Amygdala (tissue), 56 donors: ENCODE measurements around the gene AFDN.
A peak's percentile ranks its signal among the peaks of the same experiment; 100 is the strongest.

ENCODE experiments used
- DNase-seq, 56 donors: peaks; one replicate each; lab custom pipeline; 2025; lab: John Stamatoyannopoulos, UW

The AFDN gene

GRCh38 chr6:167815296-167815980 lies 11.3 kb upstream of the AFDN start:
- DNase-seq, result no peak

GRCh38 chr6:167817016-167817415 lies 9.7 kb upstream of the AFDN start:
- DNase-seq, result no peak

- DNase-seq, result no peak
These were observed 9.0 kb upstream of the AFDN start for GRCh38 chr6:167817729-167818128.

GRCh38 chr6:167819576-167819975 lies 7.1 kb upstream of the AFDN start:
- DNase-seq, result peak in 2 of 56 donors; percentile 12 to 33

GRCh38 chr6:167820681-167821080 lies 6.0 kb upstream of the AFDN start:
- no peak for DNase-seq

GRCh38 chr6:167824591-167825331 lies 1.9 kb upstream of the AFDN start:
- DNase-seq, result peak in 7 of 56 donors; percentile 13 to 41 (median 30)

- peak in 7 of 56 donors; percentile 18 to 57 (median 32) for DNase-seq
These were observed 1.1 kb upstream of the AFDN start for GRCh38 chr6:167825332-167826229.

- DNase-seq, result peak in 45 of 56 donors; percentile 28 to 83 (median 66)
These were observed 348 bp upstream of the AFDN start for GRCh38 chr6:167826230-167826895.

GRCh38 chr6:167827583-167828324 lies 1.0 kb downstream of the AFDN start:
- peak in 22 of 56 donors; percentile 17 to 67 (median 39) for DNase-seq

GRCh38 chr6:167828325-167828956 lies 1.7 kb downstream of the AFDN start:
- DNase-seq, result no peak

GRCh38 chr6:167829513-167829912 lies 2.8 kb downstream of the AFDN start:
- no peak for DNase-seq

- DNase-seq, result no peak
These were observed 4.6 kb downstream of the AFDN start for GRCh38 chr6:167831281-167831828.

- DNase-seq, result no peak
These were observed 6.0 kb downstream of the AFDN start for GRCh38 chr6:167832497-167833395.

GRCh38 chr6:167833396-167833763 lies 6.7 kb downstream of the AFDN start:
- no peak for DNase-seq

- DNase-seq, result no peak
These were observed 8.5 kb downstream of the AFDN start for GRCh38 chr6:167835260-167835659.

GRCh38 chr6:167836721-167837120 lies 10.0 kb downstream of the AFDN start:
- no peak for DNase-seq

GRCh38 chr6:167838207-167838748 lies 11.6 kb downstream of the AFDN start:
- no peak for DNase-seq

GRCh38 chr6:167839343-167839742 lies 12.6 kb downstream of the AFDN start:
- DNase-seq, result no peak
